GM23338 (cell line): Measurements from ENCODE around the gene MTREX. TPM values are rescaled to one million over a fixed set of nuclear protein-coding genes. Genes with fewer than 3 reads are reported as not detected.

Experiments
- ATAC-seq: fragments of 200-7000 bp; cut with Tn5 transposase; 3 replicates; pipeline ENCODE4 v1.9.1; 2020
- DNase-seq: peaks from one replicate; pipeline ENCODE4 v3.0.0-alpha.2; 2015; ENCODE audit warnings: low spot score
- H2AFZ ChIP-seq: fragments of 200-600 bp; sonication (generic); 2 replicates; pipeline ENCODE4 v1.8.0; 2016; ENCODE audit warnings: antibody characterized with exemption, mild to moderate bottlenecking, moderate library complexity
- H3F3A ChIP-seq: fragments of 200-600 bp; sonication (generic); replicated peaks from 2 replicates; pipeline ENCODE4 v1.8.0; 2017; ENCODE audit warnings: antibody characterized with exemption, mixed run types, low read depth
- H3K27ac ChIP-seq: fragments of 200-600 bp; sonication (generic); 2 replicates; pipeline ENCODE4 v1.6.1; 2016; ENCODE audit warnings: low read depth
- H3K27me3 ChIP-seq: fragments of 200-600 bp; sonication (generic); 2 replicates; pipeline ENCODE4 v1.8.0; 2016; ENCODE audit warnings: mild to moderate bottlenecking, mixed run types, moderate library complexity; ENCODE audit not compliant: insufficient read depth
- H3K36me3 ChIP-seq: fragments of 200-600 bp; sonication (generic); 2 replicates; pipeline ENCODE4 v1.8.0; 2016; ENCODE audit warnings: mild to moderate bottlenecking; ENCODE audit not compliant: insufficient read depth
- H3K4me1 ChIP-seq: fragments of 200-600 bp; sonication (generic); 2 replicates; pipeline ENCODE4 v1.8.0; 2016; ENCODE audit warnings: mild to moderate bottlenecking, moderate library complexity; ENCODE audit not compliant: insufficient read depth
- H3K4me2 ChIP-seq: fragments of 200-600 bp; sonication (generic); 2 replicates; pipeline ENCODE4 v1.7.1; 2017; ENCODE audit warnings: mixed run types
- H3K4me3 ChIP-seq: fragments of 200-600 bp; sonication (generic); 2 replicates; pipeline ENCODE4 v1.6.1; 2016; ENCODE audit warnings: mixed run types
- H3K79me2 ChIP-seq: fragments of 200-600 bp; sonication (generic); replicated peaks from 2 replicates; pipeline ENCODE4 v1.8.0; 2017; ENCODE audit warnings: mild to moderate bottlenecking; ENCODE audit not compliant: insufficient read depth
- H3K9me2 ChIP-seq: fragments of 200-600 bp; sonication (generic); 2 replicates; pipeline ENCODE4 v1.8.0; 2017; ENCODE audit not compliant: insufficient read depth
- H4K20me1 ChIP-seq: fragments of 200-600 bp; sonication (generic); replicated peaks from 2 replicates; pipeline ENCODE4 v1.8.0; 2017; ENCODE audit warnings: mild to moderate bottlenecking; ENCODE audit not compliant: insufficient read depth
- H3K27ac Mint-ChIP-seq: 2 replicates; pipeline ENCODE4 v1.8.0; 2020; ENCODE audit warnings: inconsistent platforms, mild to moderate bottlenecking, moderate library complexity, mixed read lengths
- H3K27me3 Mint-ChIP-seq: 3 replicates; pipeline ENCODE4 v1.8.0; 2022; ENCODE audit warnings: low read depth, mild to moderate bottlenecking, moderate library complexity, mixed read lengths, inconsistent platforms; ENCODE audit not compliant: insufficient read depth, poor library complexity
- H3K36me3 Mint-ChIP-seq: 3 replicates; pipeline ENCODE4 v1.8.0; 2021; ENCODE audit warnings: low read depth, mild to moderate bottlenecking, inconsistent platforms, moderate library complexity, mixed read lengths
- H3K4me1 Mint-ChIP-seq: 3 replicates; pipeline ENCODE4 v1.8.0; 2020; ENCODE audit warnings: mild to moderate bottlenecking, inconsistent platforms, mixed read lengths
- H3K4me3 Mint-ChIP-seq: 3 replicates; pipeline ENCODE4 v1.8.0; 2021; ENCODE audit warnings: moderate library complexity, mild to moderate bottlenecking, inconsistent platforms, mixed read lengths
- H3K9me3 Mint-ChIP-seq: 3 replicates; pipeline ENCODE4 v1.8.0; 2020; ENCODE audit warnings: moderate library complexity, mild to moderate bottlenecking, inconsistent platforms, mixed read lengths
- ETS1 ChIP-seq: IDR thresholded peaks from 2 replicates; pipeline ENCODE4 v1.6.1; 2016; ENCODE audit warnings: antibody characterized with exemption
- EZH2 ChIP-seq: fragments of 200-600 bp; sonication (generic); IDR thresholded peaks from one replicate; pipeline ENCODE4 v1.8.0; 2017; ENCODE audit warnings: antibody characterized with exemption, mild to moderate bottlenecking, low read depth; ENCODE audit not compliant: unreplicated experiment
- EZH2phosphoT487 ChIP-seq: fragments of 200-600 bp; sonication (generic); IDR thresholded peaks from one replicate; pipeline ENCODE4 v1.8.1; 2018; ENCODE audit warnings: antibody characterized with exemption; ENCODE audit not compliant: unreplicated experiment
- JUNB ChIP-seq: IDR thresholded peaks from one replicate; pipeline ENCODE4 v1.6.1; 2016; ENCODE audit warnings: antibody characterized with exemption; ENCODE audit not compliant: unreplicated experiment
- NANOG ChIP-seq: IDR thresholded peaks from 2 replicates; pipeline ENCODE4 v1.6.1; 2016; ENCODE audit warnings: antibody characterized with exemption, borderline replicate concordance
- POLR2AphosphoS5 ChIP-seq: IDR thresholded peaks from 2 replicates; pipeline ENCODE4 v1.6.1; 2016; ENCODE audit warnings: antibody characterized with exemption, low read depth
- REST ChIP-seq: IDR thresholded peaks from one replicate; pipeline ENCODE4 v1.6.1; 2018; ENCODE audit warnings: antibody characterized with exemption; ENCODE audit not compliant: unreplicated experiment
- STAT1 ChIP-seq: IDR thresholded peaks from one replicate; pipeline ENCODE4 v1.6.1; 2016; ENCODE audit warnings: antibody characterized with exemption; ENCODE audit not compliant: unreplicated experiment
- ZNF114 ChIP-seq: fragments of 250-450 bp; sonication (Bioruptor Pico); IDR thresholded peaks from 2 replicates; pipeline ENCODE4 v1.5.0; 2020; ENCODE audit warnings: mild to moderate bottlenecking, moderate library complexity
- ZNF331 ChIP-seq: fragments of 250-450 bp; sonication (Bioruptor Pico); IDR thresholded peaks from 2 replicates; pipeline ENCODE4 v1.5.0; 2020; ENCODE audit warnings: low read depth, mild to moderate bottlenecking, moderate library complexity
- ZNF462 ChIP-seq: fragments of 250-450 bp; sonication (Bioruptor Pico); IDR thresholded peaks from 2 replicates; pipeline ENCODE4 v1.5.0; 2020; ENCODE audit warnings: mild to moderate bottlenecking, moderate library complexity
- polyA plus RNA-seq: library from polyadenylated mRNA; unstranded; fragments of >200 nt; fragmentation: Nextera tagmentation; extraction: Ambion mirVana; gene quantifications from 2 replicates; pipeline ENCODE4 v1.2.1, GENCODE V29; 2016
- total RNA-seq: library from RNA; depleted of rRNA; stranded (reverse); fragments of >200 nt; shearing (Covaris generic); gene quantifications from 2 replicates; pipeline ENCODE4 v1.2.3, GENCODE V29; 2014

Gene MTREX
- total and polyA plus RNA-seq, 2 experiments from 2014 or later: 47.5 to 94.9 TPM

GRCh38 chr5:55316289-55316688 is 8.5 kb downstream of the MTREX start (continued):
- TF ChIP-seq ZNF462 (CRISPR knock-in tag) (no peak), ZNF331 (CRISPR knock-in tag) (no peak), EZH2phosphoT487 (no peak), POLR2AphosphoS5 (no peak), EZH2 (no peak)

- no peaks in the 10 kb centered on the region for H3K27me3 ChIP-seq
- H4K20me1 ChIP-seq: peaks cover 24% of the 10 kb centered on the region
- H3K4me3 Mint-ChIP-seq: no peak overlapping the region
- no peak overlapping the region for H3K27ac ChIP-seq
- H2AFZ ChIP-seq: no peak overlapping the region
- H3K4me1 ChIP-seq: peaks cover 11% of the 10 kb centered on the region
- H3K4me1 Mint-ChIP-seq: peaks cover 12% of the 10 kb centered on the region
- ATAC-seq (no peak), DNase-seq (no peak)
- no peak overlapping the region for H3K4me2 ChIP-seq
- H3K36me3 Mint-ChIP-seq: peaks cover 30% of the 10 kb centered on the region
- H3K27me3 Mint-ChIP-seq: no peaks in the 10 kb centered on the region
- no peaks in the 10 kb centered on the region for H3K9me2 ChIP-seq
- H3K4me3 ChIP-seq: no peak overlapping the region
- H3F3A ChIP-seq: no peaks in the 10 kb centered on the region
- no peaks in the 10 kb centered on the region for H3K9me3 Mint-ChIP-seq
- H3K36me3 ChIP-seq: no peaks in the 10 kb centered on the region
- no peak overlapping the region for H3K27ac Mint-ChIP-seq
- peaks cover 100% of the 10 kb centered on the region for H3K79me2 ChIP-seq
- no peak for TF ChIP-seq REST
- TF ChIP-seq ZNF114 (CRISPR knock-in tag): no peak
- no peak for TF ChIP-seq NANOG
- no peak for TF ChIP-seq JUNB
- no peak for TF ChIP-seq ETS1
- TF ChIP-seq STAT1: no peak
- TF ChIP-seq POLR2AphosphoS5: no peak
- no peak for TF ChIP-seq ZNF331 (CRISPR knock-in tag)
- no peak for TF ChIP-seq EZH2
Measured at GRCh38 chr5:55316837-55317236, 9.0 kb downstream of the MTREX start.
